ENCODE results near the gene DOCK2. TPM values are rescaled to one million over a fixed set of nuclear protein-coding genes. Genes with fewer than 3 reads are reported as not detected.
A peak's percentile ranks its signal among the peaks of the same experiment; 100 is the strongest.
"Not testable (repeated sequence)": the region's sequence is repeated elsewhere in the genome, so short reads cannot be mapped to it uniquely, and the experiment has no call there.

Gene DOCK2
- polyA plus RNA-seq, 1 donor from 2014 or later: 114 TPM

GRCh38 chr5:169801781-169802180, 164.7 kb downstream of the DOCK2 start:
- Mint-ChIP-seq H3K9me3 (no peaks in the 10 kb centered on the region), H3K27ac (no peak overlapping the region), H3K4me1 (peaks cover 18 to 25% (median 22%) of the 10 kb centered on the region in 3 donors), H3K27me3 (no peaks in the 10 kb centered on the region), H3K36me3 (peaks cover 21% of the 10 kb centered on the region), H3K4me3 (no peak overlapping the region)

GRCh38 chr5:169803077-169803981, 166.3 kb downstream of the DOCK2 start:
- Mint-ChIP-seq H3K27ac (peak overlapping the region in 1 of 3 donors; percentile 18), H3K4me1 (peaks cover 15 to 22% (median 22%) of the 10 kb centered on the region in 3 donors), H3K4me3 (peak overlapping the region in 1 of 4 donors; percentile 46), H3K36me3 (peaks cover 21% of the 10 kb centered on the region), H3K9me3 (no peaks in the 10 kb centered on the region), H3K27me3 (no peaks in the 10 kb centered on the region)

- Mint-ChIP-seq H3K9me3 (no peaks in the 10 kb centered on the region), H3K27me3 (no peaks in the 10 kb centered on the region), H3K4me3 (peak overlapping the region in 2 of 4 donors; percentile 39 to 82), H3K27ac (peak overlapping the region in 1 of 3 donors; percentile 86), H3K4me1 (peaks cover 19 to 24% (median 22%) of the 10 kb centered on the region in 3 donors), H3K36me3 (peaks cover 17% of the 10 kb centered on the region)
These were observed 167.8 kb downstream of the DOCK2 start for GRCh38 chr5:169804861-169805260.

GRCh38 chr5:169805527-169805934, 168.5 kb downstream of the DOCK2 start:
- H3K36me3 Mint-ChIP-seq: peaks cover 19% of the 10 kb centered on the region
- H3K9me3 Mint-ChIP-seq: no peaks in the 10 kb centered on the region
- peaks cover 19 to 24% (median 20%) of the 10 kb centered on the region in 3 donors for H3K4me1 Mint-ChIP-seq
- no peaks in the 10 kb centered on the region for H3K27me3 Mint-ChIP-seq
- peak overlapping the region in 2 of 4 donors; percentile 52 to 82 for H3K4me3 Mint-ChIP-seq
- peak overlapping the region; percentile 8 to 86 (median 53) for H3K27ac Mint-ChIP-seq

- Mint-ChIP-seq H3K4me1 (peaks cover 18 to 24% (median 19%) of the 10 kb centered on the region in 3 donors), H3K27ac (peak overlapping the region in 1 of 3 donors; percentile 8), H3K4me3 (peak overlapping the region in 1 of 4 donors; percentile 52), H3K9me3 (no peaks in the 10 kb centered on the region), H3K36me3 (peaks cover 18% of the 10 kb centered on the region), H3K27me3 (no peaks in the 10 kb centered on the region)
These were observed 169.0 kb downstream of the DOCK2 start for GRCh38 chr5:169805937-169806700.

- no peak overlapping the region for H3K4me3 Mint-ChIP-seq
- H3K36me3 Mint-ChIP-seq: peaks cover 17% of the 10 kb centered on the region
- H3K9me3 Mint-ChIP-seq: no peaks in the 10 kb centered on the region
- H3K27ac Mint-ChIP-seq: peak overlapping the region in 1 of 3 donors; percentile 39
- H3K27me3 Mint-ChIP-seq: no peaks in the 10 kb centered on the region
- peaks cover 14 to 24% (median 19%) of the 10 kb centered on the region in 3 donors for H3K4me1 Mint-ChIP-seq
These were observed 171.1 kb downstream of the DOCK2 start for GRCh38 chr5:169808118-169808581.

- not testable (repeated sequence) for H3K27ac Mint-ChIP-seq, H3K4me3 Mint-ChIP-seq, H3K9me3 Mint-ChIP-seq, H3K27me3 Mint-ChIP-seq
- peaks cover 16% of the 10 kb centered on the region for H3K36me3 Mint-ChIP-seq
- peaks cover 14 to 22% (median 19%) of the 10 kb centered on the region in 3 donors for H3K4me1 Mint-ChIP-seq
These were observed 171.8 kb downstream of the DOCK2 start for GRCh38 chr5:169808880-169809279.

- Mint-ChIP-seq H3K4me1 (peaks cover 14 to 23% (median 19%) of the 10 kb centered on the region in 3 donors), H3K27ac (peak overlapping the region in 2 of 3 donors; percentile 40 to 69), H3K36me3 (peaks cover 19% of the 10 kb centered on the region), H3K4me3 (no peak overlapping the region), H3K9me3 (no peaks in the 10 kb centered on the region), H3K27me3 (no peaks in the 10 kb centered on the region)
These were observed 172.2 kb downstream of the DOCK2 start for GRCh38 chr5:169809281-169809680.

GRCh38 chr5:169810524-169810923, 173.4 kb downstream of the DOCK2 start:
- Mint-ChIP-seq H3K4me3 (no peak overlapping the region), H3K27me3 (no peaks in the 10 kb centered on the region), H3K36me3 (peaks cover 17% of the 10 kb centered on the region), H3K9me3 (no peaks in the 10 kb centered on the region), H3K4me1 (peaks cover 5 to 13% (median 7%) of the 10 kb centered on the region in 3 donors), H3K27ac (no peak overlapping the region)

GRCh38 chr5:169811023-169811422, 173.9 kb downstream of the DOCK2 start:
- Mint-ChIP-seq H3K27me3 (no peaks in the 10 kb centered on the region), H3K36me3 (peaks cover 17% of the 10 kb centered on the region), H3K9me3 (no peaks in the 10 kb centered on the region), H3K4me3 (no peak overlapping the region), H3K27ac (no peak overlapping the region), H3K4me1 (peaks cover 0 to 8% (median 3%) of the 10 kb centered on the region in 3 donors)

GRCh38 chr5:169811680-169812079, 174.6 kb downstream of the DOCK2 start:
- Mint-ChIP-seq H3K4me3 (no peak overlapping the region), H3K9me3 (no peaks in the 10 kb centered on the region), H3K4me1 (peaks cover 0 to 8% (median 3%) of the 10 kb centered on the region in 3 donors), H3K36me3 (peaks cover 17% of the 10 kb centered on the region), H3K27ac (peak overlapping the region in 1 of 3 donors; percentile 39), H3K27me3 (no peaks in the 10 kb centered on the region)

- H3K9me3 Mint-ChIP-seq: no peaks in the 10 kb centered on the region
- H3K27me3 Mint-ChIP-seq: no peaks in the 10 kb centered on the region
- H3K36me3 Mint-ChIP-seq: peaks cover 24% of the 10 kb centered on the region
- peaks cover 0 to 8% (median 3%) of the 10 kb centered on the region in 3 donors for H3K4me1 Mint-ChIP-seq
- H3K4me3 Mint-ChIP-seq: no peak overlapping the region
- no peak overlapping the region for H3K27ac Mint-ChIP-seq
These were observed 175.7 kb downstream of the DOCK2 start for GRCh38 chr5:169812786-169813185.

GRCh38 chr5:169814045-169814444, 177.0 kb downstream of the DOCK2 start:
- Mint-ChIP-seq H3K9me3 (no peaks in the 10 kb centered on the region), H3K4me1 (peaks cover 0 to 8% (median 3%) of the 10 kb centered on the region in 3 donors), H3K27ac (peak overlapping the region in 2 of 3 donors; percentile 9 to 67), H3K36me3 (peaks cover 32% of the 10 kb centered on the region), H3K27me3 (no peaks in the 10 kb centered on the region), H3K4me3 (no peak overlapping the region)

GRCh38 chr5:169814522-169814921, 177.4 kb downstream of the DOCK2 start:
- Mint-ChIP-seq H3K9me3 (no peaks in the 10 kb centered on the region), H3K27me3 (no peaks in the 10 kb centered on the region), H3K36me3 (peaks cover 30% of the 10 kb centered on the region), H3K4me3 (no peak overlapping the region), H3K27ac (peak overlapping the region in 1 of 3 donors; percentile 67), H3K4me1 (peaks cover 0 to 4% (median 3%) of the 10 kb centered on the region in 3 donors)

- Mint-ChIP-seq H3K36me3 (peaks cover 33% of the 10 kb centered on the region), H3K9me3 (no peaks in the 10 kb centered on the region), H3K27me3 (no peaks in the 10 kb centered on the region), H3K27ac (no peak overlapping the region), H3K4me1 (peaks cover 0 to 4% (median 0%) of the 10 kb centered on the region in 3 donors), H3K4me3 (no peak overlapping the region)
These were observed 180.0 kb downstream of the DOCK2 start for GRCh38 chr5:169817031-169817430.
